Left renal pelvis (tissue), 4 donors: ENCODE results near the gene BICC1. TPM values are rescaled to one million over a fixed set of nuclear protein-coding genes. Genes with fewer than 3 reads are reported as not detected.

Experiments used
- DNase-seq, 4 donors: peaks; one replicate each; pipeline ENCODE4 v3.0.0-alpha.2; 2013; ENCODE audit warnings: low read depth in 4 of 4, low spot score in 3 of 4
- polyA plus RNA-seq, 4 donors: library from polyadenylated mRNA; unstranded; fragments of 120-200 nt; gene quantifications; one replicate each; pipeline ENCODE4 v1.2.1, GENCODE V29; 2013; ENCODE audit not compliant: insufficient read length in 4 of 4

The BICC1 gene
- polyA plus RNA-seq, 4 donors, result 48.7 to 90.2 (median 84.7) TPM

- no peak for DNase-seq
Measured at GRCh38 chr10:58698777-58699356, 186.2 kb downstream of the BICC1 start.

- no peak for DNase-seq
Measured at GRCh38 chr10:58700591-58700990, 187.9 kb downstream of the BICC1 start.

DNA sequence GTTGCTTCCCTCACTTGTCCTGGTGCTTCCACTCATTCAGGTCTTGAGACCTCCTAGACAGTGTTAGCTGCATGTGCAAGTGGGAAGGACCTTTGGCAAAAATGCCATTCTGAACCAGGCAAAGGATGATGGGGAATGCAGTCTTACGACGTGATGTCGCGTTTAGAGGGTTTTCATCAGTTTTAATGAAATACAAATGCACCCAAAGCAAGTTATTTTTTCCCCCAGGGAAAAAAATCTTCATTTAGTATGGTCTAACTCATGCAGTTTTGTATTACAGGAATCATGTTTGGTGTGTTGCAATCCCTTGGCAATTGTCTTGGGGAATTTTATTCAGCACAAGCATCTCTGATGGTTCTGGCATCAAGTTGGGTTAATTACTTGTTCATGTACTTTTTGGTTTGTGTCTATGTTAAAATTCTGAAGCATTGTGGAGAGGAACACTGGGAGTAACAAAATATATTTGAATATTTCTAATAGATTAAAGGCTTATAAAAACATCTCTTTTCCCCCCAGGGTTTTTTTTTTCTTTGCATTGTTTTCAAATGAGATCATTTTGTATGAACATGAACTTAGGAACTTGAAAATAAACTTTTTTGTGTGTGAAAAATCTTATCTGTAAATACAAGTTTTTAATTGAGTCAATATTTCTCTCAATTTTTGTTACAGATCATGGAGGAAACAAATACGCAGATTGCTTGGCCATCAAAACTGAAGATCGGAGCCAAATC lies 188.9 kb downstream of the BICC1 start:
- no peak for DNase-seq

- DNase-seq, result no peak
Measured at GRCh38 chr10:58704226-58704625, 191.6 kb downstream of the BICC1 start.

- no peak for DNase-seq
Measured at GRCh38 chr10:58704671-58705141, 192.0 kb downstream of the BICC1 start.

DNA sequence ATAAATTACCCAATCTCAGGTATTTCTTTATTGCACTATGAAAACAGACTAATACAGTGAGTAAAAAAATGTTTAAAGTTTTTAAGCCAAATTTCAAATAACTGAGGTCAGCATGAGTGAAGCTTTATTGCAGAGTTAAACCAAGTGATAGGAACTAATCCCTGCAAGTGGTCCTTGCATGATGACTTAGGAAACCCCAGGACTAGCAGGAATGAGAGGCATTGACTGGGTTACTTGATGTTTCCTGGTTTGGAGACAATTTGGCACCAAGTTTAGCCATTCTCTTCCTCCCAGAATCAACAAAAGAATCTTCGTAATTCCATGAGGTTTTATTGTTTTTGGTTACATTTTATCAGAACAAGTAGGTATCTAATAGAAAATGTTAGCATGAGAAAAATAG lies 194.2 kb downstream of the BICC1 start:
- no peak for DNase-seq

DNA sequence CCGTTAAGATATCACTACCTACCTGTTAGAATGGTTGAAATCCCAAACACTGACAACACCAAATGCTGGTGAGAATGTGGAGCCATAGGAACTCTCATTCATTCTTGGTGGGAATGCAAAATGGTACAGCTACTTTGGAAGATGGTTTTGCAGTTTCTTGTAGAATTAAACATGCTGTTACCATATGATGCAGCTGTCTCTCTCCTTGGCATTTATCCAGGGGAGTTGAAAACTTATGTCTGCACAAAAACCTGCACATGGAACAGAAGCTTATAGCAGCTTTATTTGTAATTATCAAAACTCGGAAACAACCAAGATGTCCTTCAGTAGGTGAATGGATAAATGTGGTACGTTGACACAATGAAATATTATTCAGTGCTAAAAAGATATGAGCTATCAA lies 199.5 kb downstream of the BICC1 start:
- DNase-seq, result no peak

DNA sequence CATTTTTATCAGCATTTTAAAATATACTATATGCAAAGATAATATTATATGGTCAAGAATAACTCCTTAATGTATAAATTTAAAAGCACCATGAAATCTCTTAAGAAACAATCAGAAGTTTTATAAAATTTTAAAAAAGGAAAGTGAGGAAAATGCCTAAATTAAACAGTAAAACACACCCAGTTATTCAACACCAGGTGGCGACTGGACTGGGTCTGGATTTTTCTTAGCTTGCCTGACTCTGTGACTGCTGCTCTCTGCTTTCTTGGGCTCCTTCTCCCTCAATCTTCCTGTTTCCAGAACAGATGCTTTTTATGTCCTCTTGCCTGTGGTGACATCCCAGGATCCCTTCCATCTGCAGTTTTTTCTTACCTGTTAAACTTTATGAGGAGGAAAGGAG lies 200.3 kb downstream of the BICC1 start:
- no peak for DNase-seq

GRCh38 chr10:58714409-58714808 lies 201.7 kb downstream of the BICC1 start:
- DNase-seq, result no peak

DNA sequence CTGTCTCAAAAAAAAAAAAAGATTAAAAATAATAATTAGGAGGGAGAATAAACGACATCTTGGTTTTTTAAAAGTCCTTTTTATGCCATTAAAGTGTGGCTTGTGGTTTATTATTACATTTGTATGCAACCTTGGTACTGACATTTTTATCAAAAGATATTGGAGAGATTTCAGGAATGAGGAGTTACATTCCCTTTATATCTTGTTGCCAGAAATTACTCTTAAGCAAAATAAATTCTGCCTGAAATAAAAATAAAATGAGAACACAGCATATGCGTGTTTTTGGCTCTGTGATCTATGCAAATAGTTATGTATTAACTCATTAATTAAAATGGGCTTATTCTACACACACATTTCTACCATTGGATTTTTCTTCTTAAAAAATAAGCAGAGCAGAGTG lies 202.4 kb downstream of the BICC1 start:
- no peak for DNase-seq

GRCh38 chr10:58718596-58718995 lies 205.9 kb downstream of the BICC1 start:
- no peak for DNase-seq

DNA sequence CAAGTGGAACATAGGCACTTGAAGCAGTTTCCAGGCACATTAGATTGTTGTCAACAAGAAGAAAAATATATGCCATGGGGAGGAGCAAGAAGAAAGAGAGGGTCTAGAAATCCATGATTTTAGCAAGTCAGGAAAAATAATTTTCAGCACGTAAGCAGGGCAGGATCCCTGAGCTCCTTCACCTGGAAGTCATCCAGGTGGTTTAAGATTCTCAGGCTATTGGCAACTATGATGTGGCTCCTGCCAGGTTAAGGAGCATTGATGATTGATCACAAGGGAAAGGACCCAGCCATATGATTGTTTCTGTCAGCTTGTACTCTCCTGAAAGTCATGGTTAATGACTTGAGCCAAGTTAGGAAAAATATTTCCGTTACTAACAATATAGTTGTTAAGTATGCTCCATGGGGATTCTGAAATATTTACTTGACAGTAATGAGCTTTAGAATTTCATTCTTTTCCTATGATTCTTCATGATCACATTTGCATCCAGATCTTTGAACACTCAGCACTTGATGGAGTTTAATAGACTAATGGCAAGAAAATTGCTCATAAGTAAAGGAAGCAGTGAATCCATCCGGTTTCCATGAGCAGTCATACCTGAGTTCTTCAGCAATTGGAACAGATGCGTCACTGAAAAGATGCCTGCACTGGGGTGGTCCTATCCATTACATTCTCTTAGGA lies 209.1 kb downstream of the BICC1 start:
- DNase-seq, result no peak

- no peak for DNase-seq
Measured at GRCh38 chr10:58723186-58723585, 210.5 kb downstream of the BICC1 start.

DNA sequence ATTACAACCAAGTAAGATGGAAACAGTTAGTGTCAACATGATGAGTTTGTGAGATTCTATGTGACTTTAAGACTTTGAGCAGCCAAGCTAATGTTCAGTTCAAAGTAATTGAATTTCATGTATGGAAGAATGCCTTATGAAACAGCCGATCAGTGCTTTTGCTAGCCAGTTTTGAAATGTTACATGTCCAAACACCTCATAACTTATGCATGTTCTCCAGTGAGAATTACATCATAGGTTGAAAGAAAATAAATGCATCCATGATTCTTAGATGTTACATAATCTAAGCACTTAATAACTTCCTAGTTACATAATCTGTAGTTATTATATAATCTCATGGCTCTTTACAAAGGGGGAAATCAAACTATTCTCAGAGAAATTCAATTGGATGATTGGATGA lies 211.3 kb downstream of the BICC1 start:
- no peak for DNase-seq

GRCh38 chr10:58724781-58725180 lies 212.1 kb downstream of the BICC1 start:
- no peak for DNase-seq

GRCh38 chr10:58725901-58726300 lies 213.2 kb downstream of the BICC1 start:
- no peak for DNase-seq

GRCh38 chr10:58727633-58728032 lies 215.0 kb downstream of the BICC1 start:
- no peak for DNase-seq

DNA sequence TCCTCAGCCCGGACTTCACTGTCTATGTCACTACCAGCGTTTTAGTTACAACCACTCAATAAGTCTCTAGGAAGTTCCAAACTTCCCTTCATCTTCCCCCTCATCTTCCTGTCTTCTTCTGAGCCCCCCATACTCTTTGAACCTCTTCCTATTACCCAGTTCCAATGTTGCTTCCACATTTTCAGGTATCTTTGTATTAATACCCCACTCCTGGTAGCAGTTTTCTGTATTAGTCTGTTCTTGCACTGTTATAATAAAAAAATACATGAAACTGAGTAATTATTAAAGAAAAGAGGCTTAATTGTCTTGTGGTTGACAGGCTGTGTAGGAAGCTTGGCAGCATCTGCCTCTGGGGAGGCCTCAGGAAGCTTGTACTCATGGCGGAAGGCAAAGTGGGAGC lies 218.6 kb downstream of the BICC1 start:
- no peak for DNase-seq

DNA sequence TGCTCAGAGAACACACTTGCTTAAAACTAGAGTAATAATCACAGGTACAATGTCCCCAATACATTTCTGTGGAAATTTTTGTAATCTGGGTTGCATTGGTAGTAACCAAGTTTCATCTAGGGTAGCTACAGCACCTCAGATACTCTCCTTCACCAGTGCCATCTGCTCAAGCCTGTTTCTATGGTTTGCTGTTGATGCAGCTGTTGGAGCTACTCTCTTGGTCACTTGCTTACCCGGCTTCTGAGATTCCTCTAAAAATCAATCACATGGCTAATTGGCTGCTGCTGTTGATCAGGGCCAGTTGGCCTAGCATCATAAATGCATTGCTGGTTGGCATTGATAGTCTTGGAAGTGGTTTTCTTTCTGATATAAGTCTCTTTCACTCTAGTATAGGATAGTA lies 220.8 kb downstream of the BICC1 start:
- no peak for DNase-seq

DNA sequence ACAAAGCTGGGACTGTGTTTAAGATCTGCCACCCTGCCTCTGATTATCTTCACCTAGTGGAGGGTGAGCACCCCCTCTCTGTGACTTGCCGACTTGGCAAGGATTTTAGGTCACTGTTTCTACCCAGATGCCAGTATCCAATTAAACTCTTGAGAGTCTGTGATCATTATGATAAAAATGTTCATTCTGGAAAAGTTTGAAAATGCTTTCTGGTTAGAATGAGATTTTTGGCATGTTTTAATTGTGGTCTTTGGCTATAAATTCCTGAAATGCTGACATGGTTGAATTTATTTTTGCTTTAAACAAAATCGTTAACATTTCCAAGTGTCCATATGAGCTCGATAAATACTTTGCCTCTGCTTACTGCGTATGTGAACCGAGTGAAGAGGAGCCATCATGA lies 221.4 kb downstream of the BICC1 start:
- no peak for DNase-seq

DNA sequence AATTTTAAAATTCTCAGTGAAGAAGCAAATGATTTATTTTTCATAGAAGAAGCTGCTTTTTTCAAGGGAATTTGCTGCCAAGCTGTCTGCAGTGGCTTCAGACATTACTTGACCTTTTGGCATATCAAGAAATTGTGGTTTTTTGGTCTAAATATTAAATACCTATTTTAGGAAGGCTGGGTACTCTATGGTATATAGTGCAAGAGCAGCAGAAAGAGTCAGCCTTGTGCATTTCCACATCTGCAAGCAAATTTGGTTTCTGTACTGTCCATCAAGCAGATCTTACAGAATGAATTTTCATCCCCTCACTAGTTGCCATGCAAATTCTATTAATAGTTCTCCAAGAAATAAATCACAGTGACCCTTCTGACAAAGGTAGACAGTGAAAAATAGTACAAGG lies 222.0 kb downstream of the BICC1 start:
- no peak for DNase-seq

GRCh38 chr10:58735087-58735486 lies 222.4 kb downstream of the BICC1 start:
- DNase-seq, result no peak
